A673 (cell line): ENCODE results near the gene DMRT3.

ENCODE experiments used
- EZH2 ChIP-seq: fragments of 200-600 bp; sonication (generic); IDR thresholded peaks from 2 replicates; pipeline ENCODE4 v1.6.1; 2017; ENCODE audit warnings: borderline replicate concordance, low read depth, mild to moderate bottlenecking, mixed read lengths, antibody characterized with exemption, low read length; ENCODE audit not compliant: poor library complexity, severe bottlenecking
- TF ChIP-seq, protein P1 (sequence below): fragments of 300-800, 200-600 bp; sonication (generic); conservative IDR thresholded peaks from 2 replicates; pipeline ENCODE4 v1.5.1; 2017; ENCODE audit warnings: low read depth, mild to moderate bottlenecking, antibody characterized with exemption, low read length, moderate library complexity, mixed read lengths

DNA sequence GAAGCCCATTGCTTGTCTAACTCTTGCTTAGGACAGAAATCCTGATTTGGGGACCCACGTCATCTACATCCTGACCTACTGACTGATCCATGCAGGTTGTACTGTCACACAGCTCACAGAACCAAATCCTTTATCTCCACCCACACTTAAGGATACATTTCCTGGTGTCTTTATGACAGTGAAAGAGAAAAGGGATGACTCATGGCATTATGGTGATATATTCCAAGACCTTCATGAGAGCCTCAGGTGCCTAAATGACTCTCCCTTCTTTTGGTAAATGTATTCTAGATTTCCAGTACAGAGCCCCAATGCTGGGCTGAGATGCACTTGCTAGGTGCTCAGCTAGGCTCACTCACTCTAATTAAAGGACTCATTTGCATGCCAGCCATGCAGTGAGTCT lies 47.7 kb downstream of the DMRT3 start:
- TF ChIP-seq, protein P1, sequence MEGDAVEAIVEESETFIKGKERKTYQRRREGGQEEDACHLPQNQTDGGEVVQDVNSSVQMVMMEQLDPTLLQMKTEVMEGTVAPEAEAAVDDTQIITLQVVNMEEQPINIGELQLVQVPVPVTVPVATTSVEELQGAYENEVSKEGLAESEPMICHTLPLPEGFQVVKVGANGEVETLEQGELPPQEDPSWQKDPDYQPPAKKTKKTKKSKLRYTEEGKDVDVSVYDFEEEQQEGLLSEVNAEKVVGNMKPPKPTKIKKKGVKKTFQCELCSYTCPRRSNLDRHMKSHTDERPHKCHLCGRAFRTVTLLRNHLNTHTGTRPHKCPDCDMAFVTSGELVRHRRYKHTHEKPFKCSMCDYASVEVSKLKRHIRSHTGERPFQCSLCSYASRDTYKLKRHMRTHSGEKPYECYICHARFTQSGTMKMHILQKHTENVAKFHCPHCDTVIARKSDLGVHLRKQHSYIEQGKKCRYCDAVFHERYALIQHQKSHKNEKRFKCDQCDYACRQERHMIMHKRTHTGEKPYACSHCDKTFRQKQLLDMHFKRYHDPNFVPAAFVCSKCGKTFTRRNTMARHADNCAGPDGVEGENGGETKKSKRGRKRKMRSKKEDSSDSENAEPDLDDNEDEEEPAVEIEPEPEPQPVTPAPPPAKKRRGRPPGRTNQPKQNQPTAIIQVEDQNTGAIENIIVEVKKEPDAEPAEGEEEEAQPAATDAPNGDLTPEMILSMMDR: no peak
- no peak for TF ChIP-seq EZH2
